Lung microvascular endothelial cell (primary cell): ENCODE measurements around the gene MVD. TPM values are rescaled to one million over a fixed set of nuclear protein-coding genes. Genes with fewer than 3 reads are reported as not detected.

ENCODE experiments used
- DNase-seq, 2 donors: peaks; one replicate each; pipeline versions ENCODE4 v3.0.0 to v3.0.0-alpha.2; 2010; ENCODE audit warnings: low read depth in 2 of 2
- total RNA-seq: library from RNA; depleted of rRNA; stranded (reverse); fragments of >200 nt; gene quantifications from 2 replicates; pipeline ENCODE4 v1.2.1, GENCODE V29; 2014

MVD gene, protein sequence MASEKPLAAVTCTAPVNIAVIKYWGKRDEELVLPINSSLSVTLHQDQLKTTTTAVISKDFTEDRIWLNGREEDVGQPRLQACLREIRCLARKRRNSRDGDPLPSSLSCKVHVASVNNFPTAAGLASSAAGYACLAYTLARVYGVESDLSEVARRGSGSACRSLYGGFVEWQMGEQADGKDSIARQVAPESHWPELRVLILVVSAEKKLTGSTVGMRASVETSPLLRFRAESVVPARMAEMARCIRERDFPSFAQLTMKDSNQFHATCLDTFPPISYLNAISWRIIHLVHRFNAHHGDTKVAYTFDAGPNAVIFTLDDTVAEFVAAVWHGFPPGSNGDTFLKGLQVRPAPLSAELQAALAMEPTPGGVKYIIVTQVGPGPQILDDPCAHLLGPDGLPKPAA
- total RNA-seq = 40.8 and 42.3 TPM in 2 replicates

DNA sequence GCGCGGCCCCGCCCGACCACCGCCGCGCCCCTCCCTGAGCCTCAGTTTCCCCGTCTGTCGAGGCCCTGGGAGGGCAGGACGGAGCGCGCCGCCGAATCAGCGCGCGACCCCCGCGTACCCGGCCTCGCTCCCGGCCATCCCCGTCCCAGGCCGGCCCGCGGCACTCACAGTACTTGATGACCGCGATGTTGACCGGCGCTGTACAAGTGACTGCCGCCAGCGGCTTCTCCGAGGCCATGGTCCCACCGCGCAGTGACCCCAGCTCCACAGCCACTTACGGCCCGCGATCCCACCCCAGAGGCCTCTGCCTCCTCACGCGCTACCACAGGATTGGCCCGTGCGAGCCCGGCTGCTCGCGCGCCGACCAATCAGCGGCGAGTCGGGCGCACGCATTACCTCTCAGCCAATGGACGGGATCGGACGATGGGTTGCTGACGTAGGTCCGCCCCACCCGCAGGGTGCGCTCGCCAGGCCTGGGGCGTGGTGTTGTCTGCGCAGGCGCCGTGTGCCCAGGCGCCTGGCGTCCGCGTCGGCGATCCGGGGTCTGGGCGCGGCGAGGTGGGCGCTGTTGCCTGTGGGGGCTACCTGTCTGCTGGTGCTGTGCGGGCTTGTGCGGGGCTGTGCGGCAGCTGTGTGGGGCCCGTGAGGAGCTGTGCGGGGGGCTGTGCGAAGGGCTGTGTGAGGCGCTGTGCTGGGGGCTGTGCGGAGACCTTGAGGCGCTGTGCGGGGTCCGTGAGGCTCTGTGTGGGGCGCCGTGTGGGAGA lies at the start of gene MVD:
Gene MVD (minus strand): TSS at position 249 of the 764 bp plus-strand sequence. CDS start 11 bp downstream, at position 238.
- peak; percentile 99 for DNase-seq

DNA sequence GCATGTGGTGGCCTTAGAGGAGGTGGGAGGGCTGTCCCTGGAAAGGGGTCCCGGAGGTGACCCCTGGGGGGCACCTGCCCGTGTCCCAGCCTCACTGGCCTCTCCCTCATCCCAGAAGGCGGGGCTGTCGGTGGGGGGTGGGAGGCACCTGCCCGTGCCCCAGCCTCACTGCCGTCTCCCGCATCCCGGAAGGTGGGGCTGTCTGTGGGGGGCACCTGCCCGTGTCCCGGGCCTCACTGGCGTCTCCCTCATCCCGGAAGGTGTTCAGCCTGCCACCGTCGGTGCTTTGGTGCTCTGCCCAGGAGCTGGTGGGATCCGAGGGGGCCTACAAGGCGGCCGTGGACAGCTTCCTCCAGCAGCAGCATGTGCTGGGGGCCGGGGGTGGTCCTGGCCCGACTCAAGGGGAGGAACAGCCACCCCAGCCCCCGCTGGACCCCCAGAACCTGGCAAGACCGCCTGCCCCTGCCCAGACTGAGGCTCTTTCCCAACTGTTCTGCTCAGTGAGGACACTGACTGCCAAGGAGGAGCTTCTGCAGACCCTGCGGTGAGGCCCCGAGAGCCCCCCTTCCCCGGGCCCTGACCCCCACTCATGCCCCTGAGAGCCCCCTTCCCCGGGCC lies 49.6 kb upstream of the MVD start:
- DNase-seq = no peak

DNA sequence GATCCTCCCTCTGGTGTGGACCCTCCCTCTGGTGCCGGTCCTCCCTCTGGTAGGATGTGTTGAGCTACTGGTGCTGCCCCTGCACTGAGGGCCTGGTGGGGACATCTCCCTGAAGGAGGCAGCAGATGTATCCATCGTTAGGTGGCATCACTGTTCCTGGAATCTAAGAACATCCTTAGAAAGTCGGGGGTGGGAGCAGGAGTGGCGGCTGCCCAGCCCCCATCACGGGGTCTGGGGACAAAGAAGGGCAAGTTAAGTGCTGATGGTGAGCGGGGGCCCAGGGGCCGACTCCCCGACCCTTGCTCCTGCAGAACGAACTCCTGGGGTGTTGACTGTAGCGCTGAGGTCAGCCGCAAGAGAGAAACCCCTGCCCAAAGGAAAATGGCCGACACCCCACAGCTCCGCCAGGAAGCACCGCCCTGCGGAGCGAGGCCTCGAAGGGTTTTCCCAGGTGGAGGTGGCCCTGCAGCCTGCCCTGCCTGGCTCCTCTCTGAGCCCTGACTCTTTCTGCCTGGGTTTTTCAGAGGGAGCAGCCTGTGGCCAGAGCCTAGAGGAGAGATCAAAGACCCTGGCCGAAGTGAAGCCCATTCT lies 49.0 kb upstream of the MVD start:
- no peak for DNase-seq

DNA sequence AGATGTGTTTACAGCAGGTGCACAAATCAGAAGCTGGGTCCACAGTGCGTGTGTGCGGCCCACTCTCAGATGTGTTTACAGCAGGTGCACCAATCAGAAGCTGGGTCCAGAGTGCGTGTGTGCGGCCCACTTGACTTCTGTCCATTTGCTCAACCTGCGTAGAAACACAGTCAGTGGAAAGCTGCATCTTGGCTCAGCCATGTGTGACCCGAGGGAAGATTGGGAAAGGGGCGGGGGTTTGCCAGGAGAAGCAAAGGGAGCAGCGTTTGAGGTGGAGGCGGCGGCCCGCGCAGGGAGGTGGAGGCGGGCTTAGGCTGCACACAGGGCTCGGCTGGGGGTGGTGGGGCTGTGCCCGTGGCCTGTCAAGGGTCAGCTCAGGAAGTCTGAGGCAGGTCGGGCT lies 47.7 kb upstream of the MVD start:
- no peak for DNase-seq

DNA sequence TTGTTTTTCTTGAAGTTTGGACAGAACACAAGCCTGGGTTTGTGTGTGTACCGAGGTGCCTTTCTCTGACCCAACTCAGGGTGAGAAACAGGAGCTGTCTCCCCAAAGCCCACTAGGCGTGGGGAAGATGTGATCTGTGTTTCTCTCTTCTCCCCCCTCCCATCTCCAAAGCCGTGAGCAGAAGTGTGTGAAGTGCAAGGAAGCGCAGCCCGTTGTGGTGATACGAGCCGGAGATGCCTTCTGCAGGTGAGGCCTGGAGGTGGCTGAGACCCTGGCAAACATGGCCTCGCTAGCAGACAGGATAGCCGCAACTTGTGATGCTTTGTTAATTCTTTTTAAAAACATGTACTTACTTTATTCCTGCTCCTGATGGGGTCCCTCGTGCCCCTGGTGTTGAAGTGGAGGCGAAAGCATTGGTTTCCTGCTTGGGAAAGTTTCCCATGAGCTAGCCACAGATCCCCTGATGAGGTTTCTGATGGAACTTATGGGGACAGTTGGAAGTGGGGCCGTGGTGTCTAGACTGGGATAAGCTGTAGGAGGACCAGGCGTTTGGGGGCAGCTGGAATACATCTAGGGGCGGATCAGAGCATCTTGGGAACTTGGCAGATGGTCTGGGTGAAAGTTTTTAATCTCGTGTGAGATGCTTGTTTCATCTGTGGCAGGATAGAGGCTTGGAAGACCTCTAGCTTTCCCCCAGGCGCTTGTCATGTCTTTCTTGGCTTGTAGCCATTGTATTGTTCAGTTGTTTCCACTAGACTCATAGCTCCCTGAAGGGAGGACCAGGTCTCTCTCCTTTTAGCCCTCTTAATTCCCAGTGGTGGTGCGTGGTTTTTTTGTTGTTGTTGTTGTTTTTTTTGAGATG lies 44.3 kb upstream of the MVD start:
- peak in 1 of 2 donors; percentile 39 for DNase-seq

DNA sequence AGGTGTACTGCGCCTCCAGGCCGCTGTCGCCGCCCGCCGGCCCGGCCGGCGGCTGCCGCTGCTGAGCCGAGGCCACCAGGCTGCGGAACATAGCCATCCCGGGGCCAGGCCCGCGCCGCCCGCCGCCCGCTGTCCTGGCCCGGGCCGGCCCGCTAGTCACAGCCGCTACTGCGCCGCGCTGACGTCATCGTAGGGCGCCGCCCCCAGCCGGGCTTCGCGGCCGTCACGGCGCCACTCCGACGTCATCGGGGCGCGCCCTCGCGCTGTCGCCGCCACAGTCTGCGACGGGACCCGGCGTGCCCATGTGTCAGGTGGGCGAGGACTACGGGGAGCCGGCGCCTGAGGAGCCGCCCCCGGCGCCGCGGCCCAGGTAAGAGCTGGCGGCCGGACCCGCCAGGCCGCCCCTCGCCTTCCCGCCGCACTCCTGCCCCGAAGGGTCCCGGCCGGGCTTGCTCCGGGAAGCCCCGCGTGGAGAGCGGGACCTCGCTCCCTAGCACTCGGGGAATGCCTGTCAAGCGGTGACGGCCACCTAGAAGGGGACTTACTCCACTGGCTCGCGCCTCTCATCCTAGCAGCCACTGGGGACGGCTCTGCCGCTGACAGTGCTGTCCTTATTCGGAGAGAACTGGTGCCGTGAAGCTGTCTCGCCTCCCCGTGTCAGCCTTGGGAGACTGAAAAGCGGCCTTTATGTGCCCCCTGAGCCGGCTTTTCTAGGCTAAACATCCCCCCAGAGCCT lies 43.5 kb upstream of the MVD start, which contains the start of the genes CTU2 and RNF166:
Gene CTU2 (plus strand): TSS at position 275 of the 736 bp plus-strand sequence. CDS start 28 bp downstream, at position 303.
Gene RNF166 (minus strand): TSS at position 180 of the 736 bp plus-strand sequence. CDS start 83 bp downstream, at position 97.
- DNase-seq = peak; percentile 92 to 95

DNA sequence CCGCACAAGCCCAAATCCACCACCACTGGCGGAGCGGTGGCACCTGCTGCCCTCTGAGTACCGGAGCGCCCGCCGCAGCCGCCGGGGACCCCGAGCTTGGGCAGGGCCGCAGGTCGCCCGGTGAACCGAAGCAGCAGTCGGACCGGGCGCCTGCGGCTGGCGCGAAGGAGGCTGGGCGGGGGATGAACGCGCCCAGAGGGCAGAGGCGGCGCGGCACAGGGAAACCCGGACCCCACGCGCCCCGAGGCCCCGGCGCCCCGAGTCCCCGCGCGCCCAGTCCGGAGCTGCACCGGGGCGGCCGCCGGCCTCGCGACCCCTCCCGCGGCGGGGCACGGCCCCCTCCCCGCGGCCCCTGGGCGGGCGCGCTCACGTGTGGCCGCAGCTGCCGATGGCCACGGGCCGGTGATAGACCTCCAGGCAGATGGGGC lies 42.9 kb upstream of the MVD start:
- DNase-seq = no peak

DNA sequence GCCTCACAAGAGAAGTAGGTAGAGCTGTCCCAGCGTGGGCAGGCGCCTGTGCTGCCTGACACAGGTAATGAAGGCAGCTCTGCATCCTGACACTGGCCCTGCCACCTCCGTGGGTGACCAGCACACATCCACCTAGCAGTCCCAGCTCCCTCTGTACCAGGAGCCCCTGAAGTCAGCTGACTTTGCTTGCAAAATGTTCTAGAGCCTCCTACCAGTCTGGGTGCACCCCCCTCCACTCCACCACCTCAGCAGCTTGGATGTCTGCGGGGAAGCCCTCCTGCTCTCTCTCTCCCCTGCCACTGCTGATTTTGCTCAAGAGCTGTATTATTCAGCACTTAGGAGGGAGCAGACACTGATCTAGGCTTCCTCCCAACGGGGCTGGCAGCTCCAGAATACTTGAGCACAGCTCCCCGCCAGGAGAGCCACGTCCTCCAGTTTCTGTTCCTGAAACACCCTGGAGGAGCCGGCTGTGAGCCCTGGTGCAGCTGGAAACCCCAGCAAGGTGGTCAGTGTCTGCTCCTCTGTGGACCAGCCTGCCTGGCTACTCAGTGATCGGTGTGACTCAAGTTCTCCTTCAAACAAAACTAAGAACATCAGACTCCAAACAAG lies 42.3 kb upstream of the MVD start:
- DNase-seq = peak in 1 of 2 donors; percentile 34

DNA sequence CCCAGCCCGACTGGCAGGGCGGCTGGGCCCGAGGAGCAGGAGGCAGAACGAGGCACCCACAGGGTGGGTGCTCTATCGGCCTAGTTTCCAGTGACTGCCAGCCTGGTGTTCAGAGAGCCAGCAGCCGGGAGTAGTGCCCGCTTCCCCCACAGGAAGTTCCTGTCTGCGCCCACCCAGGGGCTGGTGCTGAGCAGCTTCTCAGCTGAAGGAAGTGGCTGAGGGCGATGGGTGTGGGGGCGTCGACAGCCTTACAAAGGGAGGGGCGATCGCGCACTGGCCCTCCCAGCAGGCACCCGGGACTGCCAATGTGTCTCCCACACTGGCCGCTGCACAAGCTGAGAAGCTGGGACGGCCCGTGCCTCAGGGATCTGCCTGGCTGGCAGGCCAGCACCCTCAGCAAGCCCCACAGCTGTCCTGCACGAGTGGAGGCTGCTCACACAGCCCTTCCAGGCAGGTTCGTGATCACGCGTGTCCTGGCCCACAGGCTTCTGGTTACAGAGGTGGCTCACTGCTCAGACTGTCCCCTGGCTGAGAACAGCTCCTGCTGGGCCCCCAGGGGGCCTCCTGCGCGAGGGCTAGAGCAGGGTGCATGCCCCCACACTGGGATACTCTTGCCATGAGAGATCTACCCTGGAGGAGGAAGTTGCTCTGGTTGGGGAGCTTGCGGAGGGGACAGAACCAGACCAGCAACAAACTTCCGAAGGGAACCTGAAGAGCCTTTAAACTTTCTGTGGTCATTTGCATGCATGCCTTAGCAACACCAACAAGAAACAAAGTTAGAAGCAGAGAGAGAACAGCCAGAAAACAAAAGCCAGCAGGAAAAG lies 40.8 kb upstream of the MVD start:
- peak in 1 of 2 donors; percentile 54 for DNase-seq

DNA sequence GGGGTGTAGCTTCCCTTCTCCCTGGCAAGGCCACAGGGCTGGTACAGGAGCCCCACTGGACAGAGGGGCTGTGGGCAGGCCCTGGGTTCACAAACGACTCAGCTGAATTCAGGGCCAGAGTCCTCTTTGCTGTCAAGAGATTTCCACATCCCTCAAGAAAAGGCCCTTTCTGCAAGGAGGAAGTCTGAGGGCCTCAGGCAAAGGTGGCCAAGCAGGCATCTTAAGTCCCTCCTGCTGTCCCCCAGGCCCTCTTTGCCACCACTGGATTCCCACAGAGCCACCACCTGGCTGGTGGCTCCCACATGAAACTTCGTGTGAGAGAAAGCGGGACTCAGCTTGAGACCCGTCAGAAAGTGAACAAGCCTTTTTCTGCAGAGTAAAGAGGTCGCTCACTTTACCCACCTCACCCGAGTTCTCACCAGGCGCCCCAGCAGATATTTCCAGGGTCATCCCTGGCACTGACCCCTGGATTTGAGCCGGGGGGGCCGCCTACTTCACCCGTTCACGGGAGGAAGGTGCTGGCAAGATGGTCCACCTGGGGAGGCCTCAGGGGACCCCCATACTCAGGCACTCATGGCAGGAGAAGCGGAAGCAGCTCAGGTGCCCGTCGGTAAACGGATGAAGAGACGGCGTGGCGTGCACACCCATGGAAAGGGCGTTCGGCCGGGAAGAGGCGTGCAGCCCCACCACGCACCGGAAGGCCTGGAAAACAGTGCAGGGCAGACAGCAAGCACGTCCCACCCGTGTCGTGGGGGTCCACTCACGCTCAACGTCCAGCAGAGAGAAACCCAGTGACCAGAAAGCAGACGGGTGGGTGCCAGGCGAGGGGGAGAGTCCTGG lies 39.7 kb upstream of the MVD start:
- DNase-seq = no peak

DNA sequence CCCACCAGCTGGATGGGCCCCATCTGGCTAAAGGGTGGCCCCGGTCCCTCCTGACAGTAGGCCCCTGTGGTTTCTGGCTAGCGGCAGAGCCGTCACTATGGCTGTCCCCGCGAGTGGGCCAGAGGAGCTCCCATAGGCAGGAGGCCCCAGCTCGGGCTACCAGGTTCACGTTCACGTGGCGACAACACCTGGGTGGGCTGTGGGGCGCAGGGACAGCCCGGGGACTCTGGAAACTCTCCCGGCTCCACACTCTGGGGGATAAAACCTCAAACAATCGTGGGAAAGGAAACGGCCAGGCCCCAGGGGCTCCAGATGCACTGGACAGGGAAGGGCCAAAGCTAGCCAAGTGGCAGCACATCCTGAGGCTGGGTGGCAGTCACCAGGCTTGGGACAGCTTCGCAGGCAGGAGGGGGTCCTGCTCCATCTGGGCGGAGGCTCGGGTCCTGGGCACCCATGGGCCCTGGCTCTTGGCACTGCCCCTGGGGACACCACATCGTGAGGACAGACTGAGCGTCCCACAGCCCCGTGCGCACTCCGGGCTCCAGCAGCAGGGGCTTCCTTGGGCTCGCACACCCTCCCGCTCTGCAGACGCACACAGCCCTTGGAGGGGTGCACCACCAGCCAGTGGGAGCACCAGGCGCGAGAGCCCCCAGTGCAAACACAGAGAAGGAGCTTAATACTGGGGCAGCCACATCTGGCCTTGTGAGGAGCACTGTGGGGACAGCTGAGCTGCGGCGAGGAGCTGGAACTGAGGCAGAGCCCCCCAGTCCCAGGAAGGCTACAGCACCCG lies 38.9 kb upstream of the MVD start:
- DNase-seq = peak in 1 of 2 donors; percentile 46

DNA sequence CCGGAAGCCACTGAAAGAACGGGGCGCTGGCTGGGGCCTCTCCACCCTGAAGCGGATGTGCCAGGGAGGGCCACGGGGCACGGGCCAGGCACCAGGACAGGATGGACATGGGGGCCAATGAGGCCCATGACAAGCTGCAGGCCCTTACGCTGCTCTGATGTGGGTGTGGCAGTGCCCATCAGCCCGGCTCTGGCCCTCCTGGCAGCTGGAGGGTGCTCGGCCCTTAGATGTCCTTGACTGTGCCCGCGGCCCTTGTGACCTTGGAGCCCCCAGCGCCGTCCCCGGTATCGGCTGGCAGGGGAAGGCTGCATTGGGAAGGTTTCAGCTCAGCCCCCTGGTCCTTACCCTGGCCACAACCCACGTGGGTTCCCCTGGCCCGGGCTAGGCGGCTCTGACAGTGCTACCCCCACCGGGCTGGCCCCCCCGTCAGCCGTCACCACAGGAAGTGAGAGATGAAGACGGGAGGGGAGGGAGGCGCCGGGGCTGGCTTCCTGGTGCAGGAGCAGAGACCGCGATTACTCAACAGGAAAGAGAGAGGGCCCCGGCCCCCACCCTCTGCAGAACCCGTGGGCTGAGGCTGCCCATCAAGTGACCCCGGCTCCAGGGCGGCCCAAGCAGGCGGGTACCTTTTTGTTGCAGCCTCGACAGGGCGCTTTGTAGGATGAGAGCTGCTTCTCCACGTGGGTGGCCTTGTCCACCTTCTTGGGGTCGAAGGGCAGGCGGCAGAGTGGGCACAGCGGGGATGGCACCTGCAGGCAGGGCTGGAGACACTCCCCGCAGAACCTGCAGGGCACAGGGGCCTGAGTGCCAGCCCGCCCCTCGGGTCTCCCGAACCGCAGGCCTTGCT lies 38.0 kb upstream of the MVD start:
- DNase-seq = peak; percentile 96 to 97

DNA sequence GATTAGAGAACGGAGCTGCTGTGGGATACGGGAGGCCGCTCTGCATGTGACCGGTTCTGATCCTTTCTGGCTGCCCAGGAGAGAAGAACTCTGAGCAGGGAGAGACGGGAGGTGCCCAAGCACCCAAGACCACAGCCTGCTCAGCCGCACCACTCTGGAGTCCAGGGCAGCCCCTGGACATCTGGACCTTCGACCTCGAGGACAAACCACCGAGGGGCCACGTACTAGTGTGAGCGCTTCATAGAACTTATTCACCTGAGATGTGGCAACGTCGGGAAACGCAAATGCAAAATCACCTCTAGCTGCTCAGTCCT lies 37.4 kb upstream of the MVD start:
- no peak for DNase-seq

DNA sequence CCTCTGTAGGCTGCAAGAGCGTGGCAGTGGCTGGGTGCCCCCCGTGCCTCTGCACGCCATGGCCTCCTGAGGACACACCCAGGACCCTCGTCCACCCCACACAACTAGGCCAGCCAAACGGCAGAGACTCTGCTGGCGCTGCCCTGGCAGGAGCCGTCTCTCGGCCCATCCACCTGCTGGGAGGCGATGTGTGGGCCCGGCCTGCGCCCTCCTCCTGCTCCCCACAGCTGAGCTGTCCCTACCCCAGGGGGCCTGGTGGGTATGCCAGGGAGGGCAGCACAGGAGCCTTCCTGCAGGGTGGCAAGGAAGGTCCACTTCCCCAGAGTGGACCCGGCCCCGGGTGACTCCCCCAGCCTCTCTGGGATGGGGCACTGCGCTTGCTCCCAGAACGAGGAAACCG lies 36.3 kb upstream of the MVD start:
- DNase-seq = no peak

DNA sequence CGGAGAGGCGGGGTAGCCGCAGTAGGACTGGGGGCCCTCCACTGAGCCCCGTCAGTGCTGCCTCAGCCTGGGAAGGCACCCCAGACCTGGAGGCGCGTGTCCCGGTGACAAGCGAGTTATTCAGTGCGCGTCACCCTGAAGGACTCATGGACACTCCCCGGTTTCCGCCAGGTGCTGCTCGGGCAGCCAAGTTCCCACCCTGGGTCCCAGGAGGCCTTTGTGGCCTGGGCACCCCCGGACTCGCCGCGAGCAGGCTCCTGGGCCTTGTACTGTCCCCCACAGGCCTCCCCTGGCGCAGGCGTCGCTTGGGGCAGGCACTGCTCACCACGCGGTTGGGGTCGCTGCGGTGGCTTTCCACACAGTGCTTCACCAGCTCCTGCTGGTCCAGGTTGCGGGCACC lies 35.8 kb upstream of the MVD start:
- no peak for DNase-seq
